ENCODE data around the gene ASCL2. TPM values are rescaled to one million over a fixed set of nuclear protein-coding genes. Genes with fewer than 3 reads are reported as not detected.

ASCL2 gene
- total and polyA plus RNA-seq, 3 donors from 2014 or later = 1.3 to 5.8 (median 4.8) TPM

- WGBS, 2 donors = 40 to 44% methylated on average over 11 to 16 of the region's 16 CpGs
- Histone ChIP-seq H3K27ac (peak overlapping the region; percentile 80 to 82), H3K4me1 (peaks cover 17% of the 10 kb centered on the region), H3K9me3 (no peaks in the 10 kb centered on the region), H3K4me3 (no peak overlapping the region), H3K36me3 (ENCODE audit: low read depth, missing control alignments) (no peaks in the 10 kb centered on the region), H3K27me3 (no peaks in the 10 kb centered on the region)
- intact Hi-C loops (cut with DNase I; ENCODE audit: low total_unique reads) = no loop called here
- peak; percentile 95 for DNase-seq
- TF ChIP-seq, protein P1, sequence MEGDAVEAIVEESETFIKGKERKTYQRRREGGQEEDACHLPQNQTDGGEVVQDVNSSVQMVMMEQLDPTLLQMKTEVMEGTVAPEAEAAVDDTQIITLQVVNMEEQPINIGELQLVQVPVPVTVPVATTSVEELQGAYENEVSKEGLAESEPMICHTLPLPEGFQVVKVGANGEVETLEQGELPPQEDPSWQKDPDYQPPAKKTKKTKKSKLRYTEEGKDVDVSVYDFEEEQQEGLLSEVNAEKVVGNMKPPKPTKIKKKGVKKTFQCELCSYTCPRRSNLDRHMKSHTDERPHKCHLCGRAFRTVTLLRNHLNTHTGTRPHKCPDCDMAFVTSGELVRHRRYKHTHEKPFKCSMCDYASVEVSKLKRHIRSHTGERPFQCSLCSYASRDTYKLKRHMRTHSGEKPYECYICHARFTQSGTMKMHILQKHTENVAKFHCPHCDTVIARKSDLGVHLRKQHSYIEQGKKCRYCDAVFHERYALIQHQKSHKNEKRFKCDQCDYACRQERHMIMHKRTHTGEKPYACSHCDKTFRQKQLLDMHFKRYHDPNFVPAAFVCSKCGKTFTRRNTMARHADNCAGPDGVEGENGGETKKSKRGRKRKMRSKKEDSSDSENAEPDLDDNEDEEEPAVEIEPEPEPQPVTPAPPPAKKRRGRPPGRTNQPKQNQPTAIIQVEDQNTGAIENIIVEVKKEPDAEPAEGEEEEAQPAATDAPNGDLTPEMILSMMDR (IDR thresholded peaks at IDR 0.05) = no peak
- TF ChIP-seq POLR2A (IDR thresholded peaks at IDR 0.05) = no peak
These were observed 44.4 kb upstream of the ASCL2 start for GRCh38 chr11:2314525-2315394.

DNA sequence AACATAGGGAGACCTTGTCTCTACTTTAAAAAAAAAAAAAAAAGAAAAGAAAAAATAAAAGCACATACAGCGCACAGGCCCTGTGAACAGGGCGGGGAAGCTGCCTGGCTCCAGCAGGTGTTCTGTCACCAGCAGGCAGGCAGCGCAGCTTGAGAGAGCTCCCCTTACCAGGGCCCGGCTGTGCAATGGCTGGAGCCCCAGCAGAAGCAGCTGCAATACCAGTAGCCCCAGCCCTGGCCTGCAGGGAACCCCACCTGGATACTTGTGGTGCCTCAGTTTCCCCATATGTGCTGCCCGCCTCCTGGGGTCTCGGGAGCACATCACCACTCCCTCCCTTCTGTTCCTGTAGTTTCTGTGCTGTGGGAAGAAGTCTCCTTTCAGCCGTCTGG, 43.7 kb upstream of the ASCL2 start:
- H3K4me3 ChIP-seq = no peak overlapping the region
- intact Hi-C loops (cut with DNase I; ENCODE audit: low total_unique reads) = no loop called here
- no peaks in the 10 kb centered on the region for H3K36me3 ChIP-seq (ENCODE audit: low read depth, missing control alignments)
- no peaks in the 10 kb centered on the region for H3K27me3 ChIP-seq
- WGBS, 2 donors = 83 to 87% methylated on average over 7 of the region's 7 CpGs
- no peaks in the 10 kb centered on the region for H3K9me3 ChIP-seq
- H3K4me1 ChIP-seq = peaks cover 17% of the 10 kb centered on the region
- TF ChIP-seq POLR2A (IDR thresholded peaks at IDR 0.05) = no peak
- TF ChIP-seq, protein P1 (IDR thresholded peaks at IDR 0.05) = no peak
- peak overlapping the region; percentile 80 to 82 for H3K27ac ChIP-seq
- DNase-seq = no peak

GRCh38 chr11:2313051-2313951, 42.9 kb upstream of the ASCL2 start:
- WGBS, 2 donors = 92 to 93% methylated on average over 23 to 34 of the region's 34 CpGs
- TF ChIP-seq, protein P1 (IDR thresholded peaks at IDR 0.05) = no peak
- no peak for TF ChIP-seq POLR2A (IDR thresholded peaks at IDR 0.05)
- Histone ChIP-seq H3K27ac (no peak overlapping the region), H3K9me3 (no peaks in the 10 kb centered on the region), H3K4me3 (no peak overlapping the region), H3K4me1 (peaks cover 17% of the 10 kb centered on the region), H3K27me3 (no peaks in the 10 kb centered on the region), H3K36me3 (ENCODE audit: low read depth, missing control alignments) (no peaks in the 10 kb centered on the region)
- intact Hi-C loops (cut with DNase I; ENCODE audit: low total_unique reads) = no loop called here
- DNase-seq = no peak

- no peak overlapping the region for H3K4me3 ChIP-seq
- intact Hi-C loops (cut with DNase I; ENCODE audit: low total_unique reads) = no loop called here
- H3K4me1 ChIP-seq = peaks cover 19% of the 10 kb centered on the region
- H3K36me3 ChIP-seq (ENCODE audit: low read depth, missing control alignments) = no peaks in the 10 kb centered on the region
- DNase-seq = no peak
- WGBS, 2 donors = 86 to 98% methylated on average over 11 to 22 of the region's 22 CpGs
- no peak overlapping the region for H3K27ac ChIP-seq
- no peaks in the 10 kb centered on the region for H3K9me3 ChIP-seq
- TF ChIP-seq, protein P1 (IDR thresholded peaks at IDR 0.05) = no peak
- no peak for TF ChIP-seq POLR2A (IDR thresholded peaks at IDR 0.05)
- H3K27me3 ChIP-seq = no peaks in the 10 kb centered on the region
These were observed 42.0 kb upstream of the ASCL2 start for GRCh38 chr11:2312232-2313042.
